ENCODE results near the gene RAD51B.

The RAD51B gene

GRCh38 chr14:68235011-68235410 is 415.4 kb downstream of the RAD51B start:
- TF ChIP-seq CTCF (IDR thresholded peaks at IDR 0.05), result no peak

GRCh38 chr14:68236582-68237458 is 417.2 kb downstream of the RAD51B start:
- no peak for TF ChIP-seq CTCF (IDR thresholded peaks at IDR 0.05)

GRCh38 chr14:68238551-68238950 is 419.0 kb downstream of the RAD51B start:
- no peak for TF ChIP-seq CTCF (IDR thresholded peaks at IDR 0.05)

- no peak for TF ChIP-seq CTCF (IDR thresholded peaks at IDR 0.05)
These were observed 419.4 kb downstream of the RAD51B start for GRCh38 chr14:68238976-68239375.

GRCh38 chr14:68239988-68240771 is 420.6 kb downstream of the RAD51B start:
- TF ChIP-seq CTCF (IDR thresholded peaks at IDR 0.05), result no peak

- no peak for TF ChIP-seq CTCF (IDR thresholded peaks at IDR 0.05)
These were observed 422.4 kb downstream of the RAD51B start for GRCh38 chr14:68241862-68242487.

- TF ChIP-seq CTCF (IDR thresholded peaks at IDR 0.05), result no peak
These were observed 424.0 kb downstream of the RAD51B start for GRCh38 chr14:68243450-68244010.
